T-helper 1 cell treated with Interleukin-12 subunit alpha and Interleukin-12 subunit beta and Interleukin-4 antibody, amounts not matched to agents 30 ng/mL and 1 ng/mL, for 36 hours (primary cell): Measurements from ENCODE around the gene SRPK2. TPM values are rescaled to one million over a fixed set of nuclear protein-coding genes. Genes with fewer than 3 reads are reported as not detected.

ENCODE experiments used
- intact Hi-C: fragments of 100-400 bp; cut with micrococcal nuclease; formaldehyde crosslinking; loops from one replicate; pipeline ENCODE4 v1.15.1; 2024
- total RNA-seq: library from RNA; stranded (reverse); gene quantifications from 2 replicates; pipeline ENCODE4 v1.2.3, GENCODE V29; 2022

SRPK2 gene
- total RNA-seq, 1 donor from 2014 or later: 44.2 TPM

- intact Hi-C loops: loop anchor here (10.0 kb wide), 1 partner anchor 434 kb away; the partner anchor contains the start of gene EFCAB10
These were observed 237.6 kb downstream of the SRPK2 start for GRCh38 chr7:105151152-105151551.

GRCh38 chr7:105149827-105150226, 238.9 kb downstream of the SRPK2 start:
- intact Hi-C loops: loop anchor here (10.0 kb wide), 1 partner anchor 435 kb away; the partner anchor contains the start of gene EFCAB10

GRCh38 chr7:105141068-105141467, 247.7 kb downstream of the SRPK2 start:
- intact Hi-C loops: no loop called here

- intact Hi-C loops: no loop called here
These were observed 249.3 kb downstream of the SRPK2 start for GRCh38 chr7:105139381-105139780.

GRCh38 chr7:105137898-105138297, 250.8 kb downstream of the SRPK2 start:
- intact Hi-C loops: no loop called here

- intact Hi-C loops: no loop called here
These were observed 252.5 kb downstream of the SRPK2 start for GRCh38 chr7:105136221-105136620.

GRCh38 chr7:105133986-105134655, 254.6 kb downstream of the SRPK2 start:
- intact Hi-C loops: no loop called here

GRCh38 chr7:105133358-105133757, 255.4 kb downstream of the SRPK2 start:
- intact Hi-C loops: no loop called here

GRCh38 chr7:105132835-105133234, 255.9 kb downstream of the SRPK2 start:
- intact Hi-C loops: no loop called here

GRCh38 chr7:105132335-105132734, 256.4 kb downstream of the SRPK2 start:
- intact Hi-C loops: no loop called here

- intact Hi-C loops: no loop called here
These were observed 256.8 kb downstream of the SRPK2 start for GRCh38 chr7:105131890-105132289.

- intact Hi-C loops: no loop called here
These were observed 257.6 kb downstream of the SRPK2 start for GRCh38 chr7:105131033-105131656.

- intact Hi-C loops: no loop called here
These were observed 258.1 kb downstream of the SRPK2 start for GRCh38 chr7:105130580-105130979.

- intact Hi-C loops: no loop called here
These were observed 258.7 kb downstream of the SRPK2 start for GRCh38 chr7:105130048-105130447.

GRCh38 chr7:105127179-105127578, 261.5 kb downstream of the SRPK2 start:
- intact Hi-C loops: no loop called here

GRCh38 chr7:105126436-105126975, 262.2 kb downstream of the SRPK2 start:
- intact Hi-C loops: no loop called here

- intact Hi-C loops: no loop called here
These were observed 263.0 kb downstream of the SRPK2 start for GRCh38 chr7:105125745-105126144.

- intact Hi-C loops: no loop called here
These were observed 266.1 kb downstream of the SRPK2 start for GRCh38 chr7:105122619-105123018.

GRCh38 chr7:105118612-105119600, 269.8 kb downstream of the SRPK2 start:
- intact Hi-C loops: no loop called here

GRCh38 chr7:105112440-105113418, 276.0 kb downstream of the SRPK2 start:
- intact Hi-C loops: loop anchor here (5.0 kb wide), 1 partner anchor 35 kb away; no protein-coding TSS in a partner anchor
